ENCODE data around the gene PEG3. TPM values are rescaled to one million over a fixed set of nuclear protein-coding genes. Genes with fewer than 3 reads are reported as not detected.

The PEG3 gene
- total and polyA plus RNA-seq, 2 of the 13 experiments (the other 11 are each of a cell fraction or from before 2014, with no cell fraction given): 217 to 394 TPM

DNA sequence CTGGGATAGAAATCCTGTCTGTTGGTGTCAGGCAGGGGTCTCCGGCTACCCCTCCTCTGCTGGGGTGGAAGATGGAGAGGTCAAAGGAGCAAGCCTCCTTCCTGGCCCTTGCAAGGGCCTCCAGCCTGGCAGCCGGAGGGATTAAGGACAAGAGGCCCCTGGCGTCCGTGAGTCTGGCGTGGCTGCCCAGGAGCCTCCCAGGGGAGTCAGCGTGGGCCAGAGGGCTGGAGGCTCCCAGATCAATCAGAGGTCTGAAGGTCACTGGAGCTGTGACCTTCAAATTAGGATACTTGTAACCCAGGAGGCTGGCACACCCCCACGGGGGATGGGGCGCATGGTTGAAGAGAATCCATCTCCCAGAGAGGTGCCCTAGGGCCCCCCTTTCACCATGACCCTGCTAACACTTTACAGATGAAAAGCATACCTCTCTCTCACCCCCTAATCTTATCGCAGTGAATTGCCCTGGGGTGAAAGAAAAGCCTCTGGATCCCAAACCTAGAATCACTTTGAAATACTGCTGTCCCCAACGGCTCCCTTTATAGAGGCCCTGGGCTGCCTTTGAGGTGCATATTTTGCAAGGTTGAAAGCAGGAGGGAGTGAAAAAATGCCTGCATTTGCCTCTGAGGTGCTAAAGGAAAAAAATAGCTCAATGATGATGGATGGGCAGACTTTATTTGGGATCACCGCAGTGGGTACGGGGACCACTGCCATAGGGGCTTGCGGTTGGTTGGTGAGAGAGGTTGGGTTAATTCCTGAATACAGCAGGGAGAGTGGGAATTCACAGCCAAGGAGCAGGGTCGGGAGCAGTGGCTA, 44.9 kb upstream of the PEG3 start (continued):
- TF ChIP-seq, protein P1, sequence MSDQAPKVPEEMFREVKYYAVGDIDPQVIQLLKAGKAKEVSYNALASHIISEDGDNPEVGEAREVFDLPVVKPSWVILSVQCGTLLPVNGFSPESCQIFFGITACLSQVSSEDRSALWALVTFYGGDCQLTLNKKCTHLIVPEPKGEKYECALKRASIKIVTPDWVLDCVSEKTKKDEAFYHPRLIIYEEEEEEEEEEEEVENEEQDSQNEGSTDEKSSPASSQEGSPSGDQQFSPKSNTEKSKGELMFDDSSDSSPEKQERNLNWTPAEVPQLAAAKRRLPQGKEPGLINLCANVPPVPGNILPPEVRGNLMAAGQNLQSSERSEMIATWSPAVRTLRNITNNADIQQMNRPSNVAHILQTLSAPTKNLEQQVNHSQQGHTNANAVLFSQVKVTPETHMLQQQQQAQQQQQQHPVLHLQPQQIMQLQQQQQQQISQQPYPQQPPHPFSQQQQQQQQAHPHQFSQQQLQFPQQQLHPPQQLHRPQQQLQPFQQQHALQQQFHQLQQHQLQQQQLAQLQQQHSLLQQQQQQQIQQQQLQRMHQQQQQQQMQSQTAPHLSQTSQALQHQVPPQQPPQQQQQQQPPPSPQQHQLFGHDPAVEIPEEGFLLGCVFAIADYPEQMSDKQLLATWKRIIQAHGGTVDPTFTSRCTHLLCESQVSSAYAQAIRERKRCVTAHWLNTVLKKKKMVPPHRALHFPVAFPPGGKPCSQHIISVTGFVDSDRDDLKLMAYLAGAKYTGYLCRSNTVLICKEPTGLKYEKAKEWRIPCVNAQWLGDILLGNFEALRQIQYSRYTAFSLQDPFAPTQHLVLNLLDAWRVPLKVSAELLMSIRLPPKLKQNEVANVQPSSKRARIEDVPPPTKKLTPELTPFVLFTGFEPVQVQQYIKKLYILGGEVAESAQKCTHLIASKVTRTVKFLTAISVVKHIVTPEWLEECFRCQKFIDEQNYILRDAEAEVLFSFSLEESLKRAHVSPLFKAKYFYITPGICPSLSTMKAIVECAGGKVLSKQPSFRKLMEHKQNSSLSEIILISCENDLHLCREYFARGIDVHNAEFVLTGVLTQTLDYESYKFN (CRISPR knock-in tag; conservative IDR thresholded peaks at IDR 0.05): peak; percentile 62
- TF ChIP-seq SYNCRIP (IDR thresholded peaks at IDR 0.05; ENCODE audit: insufficient read depth, low read depth, low read length) (no peak), GTF3A (CRISPR knock-in tag; conservative IDR thresholded peaks at IDR 0.05) (no peak), ZNF781 (CRISPR knock-in tag; IDR thresholded peaks at IDR 0.05; ENCODE audit: borderline replicate concordance, not compliant biosample characterization) (no peak), KLF15 (CRISPR knock-in tag; IDR thresholded peaks at IDR 0.05; ENCODE audit: borderline replicate concordance) (no peak), ZNF605 (CRISPR knock-in tag; IDR thresholded peaks at IDR 0.05) (0 out of 2 replicates have a peak, but pooled peaks have one; percentile 48), CENPX (CRISPR knock-in tag; IDR thresholded peaks at IDR 0.05) (no peak), GLI4 (CRISPR knock-in tag; IDR thresholded peaks at IDR 0.05; ENCODE audit: borderline replicate concordance) (no peak), EZH2 (conservative IDR thresholded peaks at IDR 0.05; ENCODE audit: low read depth, low read length) (no peak), NPAS2 (CRISPR knock-in tag; IDR thresholded peaks at IDR 0.05; ENCODE audit: borderline replicate concordance) (no peak), SALL1 (CRISPR knock-in tag; IDR thresholded peaks at IDR 0.05) (peak; percentile 81)
- TF ChIP-seq, protein P2, sequence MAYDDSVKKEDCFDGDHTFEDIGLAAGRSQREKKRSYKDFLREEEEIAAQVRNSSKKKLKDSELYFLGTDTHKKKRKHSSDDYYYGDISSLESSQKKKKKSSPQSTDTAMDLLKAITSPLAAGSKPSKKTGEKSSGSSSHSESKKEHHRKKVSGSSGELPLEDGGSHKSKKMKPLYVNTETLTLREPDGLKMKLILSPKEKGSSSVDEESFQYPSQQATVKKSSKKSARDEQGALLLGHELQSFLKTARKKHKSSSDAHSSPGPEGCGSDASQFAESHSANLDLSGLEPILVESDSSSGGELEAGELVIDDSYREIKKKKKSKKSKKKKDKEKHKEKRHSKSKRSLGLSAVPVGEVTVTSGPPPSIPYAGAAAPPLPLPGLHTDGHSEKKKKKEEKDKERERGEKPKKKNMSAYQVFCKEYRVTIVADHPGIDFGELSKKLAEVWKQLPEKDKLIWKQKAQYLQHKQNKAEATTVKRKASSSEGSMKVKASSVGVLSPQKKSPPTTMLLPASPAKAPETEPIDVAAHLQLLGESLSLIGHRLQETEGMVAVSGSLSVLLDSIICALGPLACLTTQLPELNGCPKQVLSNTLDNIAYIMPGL (CRISPR knock-in tag; IDR thresholded peaks at IDR 0.05; ENCODE audit: borderline replicate concordance in 1 of 2, low read depth in 1 of 2): 0 out of 4 replicates have a peak, but pooled peaks of 1 of the 2 experiments have one; percentile 16
- TF ChIP-seq, protein P3, sequence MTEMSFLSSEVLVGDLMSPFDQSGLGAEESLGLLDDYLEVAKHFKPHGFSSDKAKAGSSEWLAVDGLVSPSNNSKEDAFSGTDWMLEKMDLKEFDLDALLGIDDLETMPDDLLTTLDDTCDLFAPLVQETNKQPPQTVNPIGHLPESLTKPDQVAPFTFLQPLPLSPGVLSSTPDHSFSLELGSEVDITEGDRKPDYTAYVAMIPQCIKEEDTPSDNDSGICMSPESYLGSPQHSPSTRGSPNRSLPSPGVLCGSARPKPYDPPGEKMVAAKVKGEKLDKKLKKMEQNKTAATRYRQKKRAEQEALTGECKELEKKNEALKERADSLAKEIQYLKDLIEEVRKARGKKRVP (CRISPR knock-in tag; IDR thresholded peaks at IDR 0.05): peak in 1 of 2 experiments; percentile 41; a peak in 1 of 4 replicates
- TF ChIP-seq, protein P4, sequence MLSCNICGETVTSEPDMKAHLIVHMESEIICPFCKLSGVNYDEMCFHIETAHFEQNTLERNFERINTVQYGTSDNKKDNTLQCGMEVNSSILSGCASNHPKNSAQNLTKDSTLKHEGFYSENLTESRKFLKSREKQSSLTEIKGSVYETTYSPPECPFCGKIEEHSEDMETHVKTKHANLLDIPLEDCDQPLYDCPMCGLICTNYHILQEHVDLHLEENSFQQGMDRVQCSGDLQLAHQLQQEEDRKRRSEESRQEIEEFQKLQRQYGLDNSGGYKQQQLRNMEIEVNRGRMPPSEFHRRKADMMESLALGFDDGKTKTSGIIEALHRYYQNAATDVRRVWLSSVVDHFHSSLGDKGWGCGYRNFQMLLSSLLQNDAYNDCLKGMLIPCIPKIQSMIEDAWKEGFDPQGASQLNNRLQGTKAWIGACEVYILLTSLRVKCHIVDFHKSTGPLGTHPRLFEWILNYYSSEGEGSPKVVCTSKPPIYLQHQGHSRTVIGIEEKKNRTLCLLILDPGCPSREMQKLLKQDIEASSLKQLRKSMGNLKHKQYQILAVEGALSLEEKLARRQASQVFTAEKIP (CRISPR knock-in tag; IDR thresholded peaks at IDR 0.05; ENCODE audit: borderline replicate concordance): no peak
- TF ChIP-seq, protein P5, sequence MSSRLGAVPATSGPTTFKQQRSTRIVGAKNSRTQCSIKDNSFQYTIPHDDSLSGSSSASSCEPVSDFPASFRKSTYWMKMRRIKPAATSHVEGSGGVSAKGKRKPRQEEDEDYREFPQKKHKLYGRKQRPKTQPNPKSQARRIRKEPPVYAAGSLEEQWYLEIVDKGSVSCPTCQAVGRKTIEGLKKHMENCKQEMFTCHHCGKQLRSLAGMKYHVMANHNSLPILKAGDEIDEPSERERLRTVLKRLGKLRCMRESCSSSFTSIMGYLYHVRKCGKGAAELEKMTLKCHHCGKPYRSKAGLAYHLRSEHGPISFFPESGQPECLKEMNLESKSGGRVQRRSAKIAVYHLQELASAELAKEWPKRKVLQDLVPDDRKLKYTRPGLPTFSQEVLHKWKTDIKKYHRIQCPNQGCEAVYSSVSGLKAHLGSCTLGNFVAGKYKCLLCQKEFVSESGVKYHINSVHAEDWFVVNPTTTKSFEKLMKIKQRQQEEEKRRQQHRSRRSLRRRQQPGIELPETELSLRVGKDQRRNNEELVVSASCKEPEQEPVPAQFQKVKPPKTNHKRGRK (CRISPR knock-in tag; IDR thresholded peaks at IDR 0.05): no peak

All from HepG2 (cell line).